RWPE2 (cell line): ENCODE data around the gene B9D2.

Experiments used
- ATAC-seq: fragments of 200-7000 bp; cut with Tn5 transposase; 3 replicates; pipeline ENCODE4 v1.9.1; 2021; ENCODE audit warnings: low read depth
- DNase-seq: peaks from one replicate; pipeline ENCODE4 v3.0.0-alpha.2; 2020; ENCODE audit warnings: low spot score
- H3K27ac ChIP-seq: fragments of 450-650 bp; 2 replicates; pipeline ENCODE4 v1.5.1; 2017; ENCODE audit warnings: mild to moderate bottlenecking; ENCODE audit not compliant: poor library complexity, severe bottlenecking
- H3K27me3 ChIP-seq: fragments of 250-450 bp; sonication (Bioruptor Pico); 2 replicates; pipeline ENCODE4 v1.5.1; 2021; ENCODE audit warnings: mild to moderate bottlenecking, moderate library complexity; ENCODE audit not compliant: insufficient read depth, poor library complexity, severe bottlenecking
- H3K36me3 ChIP-seq: fragments of 250-450 bp; sonication (Bioruptor Pico); 2 replicates; pipeline ENCODE4 v1.5.1; 2020; ENCODE audit warnings: low read depth, mild to moderate bottlenecking, moderate library complexity
- H3K4me1 ChIP-seq: fragments of 250-450 bp; sonication (Bioruptor Pico); 2 replicates; pipeline ENCODE4 v1.5.1; 2021; ENCODE audit warnings: mild to moderate bottlenecking, moderate library complexity; ENCODE audit not compliant: insufficient read depth, poor library complexity, severe bottlenecking
- H3K4me3 ChIP-seq: fragments of 250-450 bp; sonication (Bioruptor Pico); 2 replicates; pipeline ENCODE4 v1.5.1; 2021; ENCODE audit warnings: mild to moderate bottlenecking, moderate library complexity; ENCODE audit not compliant: severe bottlenecking
- H3K9me3 ChIP-seq: fragments of 250-450 bp; sonication (Bioruptor Pico); 2 replicates; pipeline ENCODE4 v1.5.1; 2021; ENCODE audit warnings: mild to moderate bottlenecking, moderate library complexity; ENCODE audit not compliant: severe bottlenecking
- CTCF ChIP-seq: fragments of 450-650 bp; IDR thresholded peaks from one replicate; pipeline ENCODE4 v1.5.1; 2017; ENCODE audit warnings: mild to moderate bottlenecking, moderate library complexity; ENCODE audit not compliant: poor library complexity, severe bottlenecking

B9D2 gene

DNA sequence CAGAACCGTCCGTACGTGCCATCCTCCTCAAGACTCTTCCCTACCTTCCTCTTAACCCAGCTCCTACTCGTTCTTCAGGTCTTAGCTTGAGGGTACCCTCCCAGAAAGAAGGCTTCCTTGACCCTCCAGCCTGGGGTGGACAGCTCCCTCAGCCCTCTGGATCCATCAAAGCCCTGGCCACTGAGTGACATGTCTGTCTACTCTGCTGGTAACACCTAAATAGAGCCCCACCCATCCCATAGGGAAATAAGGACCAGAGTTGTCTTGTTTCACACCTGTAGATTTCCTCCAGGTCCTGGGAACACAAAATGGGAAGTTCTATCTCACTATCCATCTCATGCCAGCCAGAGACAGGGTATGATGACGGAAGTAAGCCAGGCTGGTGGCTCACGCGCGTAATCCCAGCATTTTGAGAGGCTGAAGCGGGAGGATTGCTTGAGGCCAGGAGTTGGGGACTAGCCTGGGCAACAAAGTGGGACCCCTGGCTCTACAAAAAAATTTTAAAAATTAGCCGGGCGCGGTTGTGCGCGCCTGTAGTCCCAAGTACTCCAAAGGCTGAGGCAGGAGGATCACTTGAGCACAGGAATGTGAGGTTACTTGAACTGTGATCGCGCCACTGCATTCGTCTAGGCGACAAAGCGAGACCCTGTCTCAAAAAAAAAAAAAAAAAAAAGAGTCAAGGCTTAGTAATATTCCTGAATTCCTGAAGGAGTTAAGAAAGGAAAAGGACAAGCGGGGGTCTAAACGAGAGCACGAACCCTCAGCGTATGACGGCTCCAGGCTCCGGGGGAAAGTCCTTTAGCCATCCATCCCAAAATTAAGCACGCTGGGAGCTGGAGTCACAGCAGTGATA is 54.5 kb downstream of the B9D2 start:
- H3K4me1 ChIP-seq: peaks cover 10% of the 10 kb centered on the region
- peaks cover 52% of the 10 kb centered on the region for H3K36me3 ChIP-seq
- H3K4me3 ChIP-seq: peak overlapping the region; percentile 98
- no peak for TF ChIP-seq CTCF
- peak overlapping the region; percentile 79 for H3K27ac ChIP-seq
- H3K9me3 ChIP-seq: no peaks in the 10 kb centered on the region
- ATAC-seq (peak; percentile 3; the same call in 2 of the 3 replicates), DNase-seq (no peak)
- H3K27me3 ChIP-seq: no peaks in the 10 kb centered on the region

- TF ChIP-seq CTCF: peak; percentile 98
- Histone ChIP-seq H3K4me1 (peaks cover 10% of the 10 kb centered on the region), H3K4me3 (no peak overlapping the region), H3K27ac (peak overlapping the region; percentile 79), H3K27me3 (no peaks in the 10 kb centered on the region), H3K9me3 (no peaks in the 10 kb centered on the region), H3K36me3 (peaks cover 52% of the 10 kb centered on the region)
- DNase-seq (no peak), ATAC-seq (peak; percentile 39)
Measured at GRCh38 chr19:41308450-41309179, 55.3 kb downstream of the B9D2 start.

- no peak overlapping the region for H3K4me3 ChIP-seq
- no peak for ATAC-seq
- H3K27ac ChIP-seq: peak overlapping the region; percentile 79
- TF ChIP-seq CTCF: no peak
- DNase-seq: no peak
- H3K36me3 ChIP-seq: peaks cover 52% of the 10 kb centered on the region
- H3K9me3 ChIP-seq: no peaks in the 10 kb centered on the region
- H3K4me1 ChIP-seq: peaks cover 10% of the 10 kb centered on the region
- H3K27me3 ChIP-seq: no peaks in the 10 kb centered on the region
Measured at GRCh38 chr19:41307954-41308449, 55.9 kb downstream of the B9D2 start.

DNA sequence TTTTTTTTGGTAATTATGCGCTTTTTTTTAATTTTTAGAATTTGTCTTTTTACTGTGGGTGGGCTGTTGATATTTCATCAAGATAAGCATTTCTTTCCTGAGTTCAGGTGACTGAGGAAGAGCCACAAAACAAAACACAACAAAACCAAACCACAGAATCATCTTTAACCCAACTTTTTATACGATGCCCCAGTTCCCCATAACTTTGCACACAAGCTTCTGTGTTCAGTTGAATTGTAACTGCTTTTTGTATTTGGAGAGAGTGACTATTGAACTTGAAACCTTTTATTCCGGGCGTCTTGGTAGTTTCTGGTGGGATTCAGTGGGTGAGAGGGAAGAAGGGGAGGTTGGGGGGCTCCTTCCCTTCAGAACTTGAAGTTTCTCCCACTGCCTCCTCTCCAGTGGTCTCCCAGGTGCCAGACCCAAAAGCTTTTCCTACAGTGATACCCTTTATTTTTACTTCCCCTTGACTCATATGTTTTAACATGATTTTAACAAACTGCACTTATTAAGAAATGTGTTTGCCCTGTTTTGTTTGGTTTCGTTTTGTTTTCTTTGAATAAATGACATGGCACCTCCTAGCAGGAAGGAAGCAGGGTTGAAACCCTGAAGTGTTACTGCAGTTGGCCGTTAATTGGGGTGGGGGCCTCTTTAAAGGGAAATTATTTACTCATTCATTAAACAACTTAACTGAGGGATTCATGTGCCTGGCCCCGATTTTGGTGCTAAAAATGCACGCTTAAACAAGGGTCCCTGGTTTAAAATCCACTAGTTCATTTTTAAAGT is 56.7 kb downstream of the B9D2 start:
- Histone ChIP-seq H3K27ac (peak overlapping the region; percentile 79), H3K4me1 (peaks cover 10% of the 10 kb centered on the region), H3K9me3 (no peaks in the 10 kb centered on the region), H3K27me3 (no peaks in the 10 kb centered on the region), H3K4me3 (no peak overlapping the region), H3K36me3 (peaks cover 52% of the 10 kb centered on the region)
- TF ChIP-seq CTCF: no peak
- no peak for ATAC-seq
- DNase-seq: no peak
